ENCODE data around the gene RBP3.

DNA sequence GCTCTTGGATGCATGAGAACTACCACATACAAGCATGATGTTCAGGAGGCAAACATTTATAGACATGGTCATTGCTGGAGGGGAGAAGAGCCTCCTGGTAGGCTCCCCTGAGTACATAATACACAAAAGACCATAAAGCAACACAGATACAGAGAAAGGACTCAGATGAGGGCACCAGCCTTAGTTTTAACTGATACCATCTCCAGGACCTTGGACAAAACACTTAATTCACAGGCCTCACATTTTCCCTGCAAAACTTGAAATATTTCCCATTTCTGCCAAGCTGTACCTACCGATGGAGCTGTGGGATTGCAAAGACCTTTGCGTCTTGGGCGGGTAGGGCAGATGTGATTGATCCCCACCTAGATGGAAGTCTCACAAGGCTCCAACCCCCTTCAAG is 52.6 kb downstream of the RBP3 start:
- TF ChIP-seq, protein P1, sequence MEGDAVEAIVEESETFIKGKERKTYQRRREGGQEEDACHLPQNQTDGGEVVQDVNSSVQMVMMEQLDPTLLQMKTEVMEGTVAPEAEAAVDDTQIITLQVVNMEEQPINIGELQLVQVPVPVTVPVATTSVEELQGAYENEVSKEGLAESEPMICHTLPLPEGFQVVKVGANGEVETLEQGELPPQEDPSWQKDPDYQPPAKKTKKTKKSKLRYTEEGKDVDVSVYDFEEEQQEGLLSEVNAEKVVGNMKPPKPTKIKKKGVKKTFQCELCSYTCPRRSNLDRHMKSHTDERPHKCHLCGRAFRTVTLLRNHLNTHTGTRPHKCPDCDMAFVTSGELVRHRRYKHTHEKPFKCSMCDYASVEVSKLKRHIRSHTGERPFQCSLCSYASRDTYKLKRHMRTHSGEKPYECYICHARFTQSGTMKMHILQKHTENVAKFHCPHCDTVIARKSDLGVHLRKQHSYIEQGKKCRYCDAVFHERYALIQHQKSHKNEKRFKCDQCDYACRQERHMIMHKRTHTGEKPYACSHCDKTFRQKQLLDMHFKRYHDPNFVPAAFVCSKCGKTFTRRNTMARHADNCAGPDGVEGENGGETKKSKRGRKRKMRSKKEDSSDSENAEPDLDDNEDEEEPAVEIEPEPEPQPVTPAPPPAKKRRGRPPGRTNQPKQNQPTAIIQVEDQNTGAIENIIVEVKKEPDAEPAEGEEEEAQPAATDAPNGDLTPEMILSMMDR (IDR thresholded peaks at IDR 0.05) = no peak
- TF ChIP-seq POLR2AphosphoS5 (IDR thresholded peaks at IDR 0.05; ENCODE audit: low read depth, low read length) = no peak
- no peak for TF ChIP-seq SIN3A (IDR thresholded peaks at IDR 0.05; ENCODE audit: borderline replicate concordance, insufficient read depth, low read depth, low read length)
